Neural progenitor cell (in vitro differentiated cells): ENCODE data around the gene LRRC15.

Experiments used
- EZH2phosphoT487 ChIP-seq: fragments of 200-600 bp; sonication (generic); IDR thresholded peaks from 2 replicates; pipeline ENCODE4 v1.6.1; 2017; ENCODE audit warnings: antibody characterized with exemption
- TF ChIP-seq, protein P1 (sequence below): fragments of 200-600 bp; sonication (generic); IDR thresholded peaks from 2 replicates; pipeline ENCODE4 v1.5.1; 2017; ENCODE audit warnings: antibody characterized with exemption, mild to moderate bottlenecking

GRCh38 chr3:194386648-194387047, 17.1 kb upstream of the LRRC15 start:
- TF ChIP-seq, protein P1, sequence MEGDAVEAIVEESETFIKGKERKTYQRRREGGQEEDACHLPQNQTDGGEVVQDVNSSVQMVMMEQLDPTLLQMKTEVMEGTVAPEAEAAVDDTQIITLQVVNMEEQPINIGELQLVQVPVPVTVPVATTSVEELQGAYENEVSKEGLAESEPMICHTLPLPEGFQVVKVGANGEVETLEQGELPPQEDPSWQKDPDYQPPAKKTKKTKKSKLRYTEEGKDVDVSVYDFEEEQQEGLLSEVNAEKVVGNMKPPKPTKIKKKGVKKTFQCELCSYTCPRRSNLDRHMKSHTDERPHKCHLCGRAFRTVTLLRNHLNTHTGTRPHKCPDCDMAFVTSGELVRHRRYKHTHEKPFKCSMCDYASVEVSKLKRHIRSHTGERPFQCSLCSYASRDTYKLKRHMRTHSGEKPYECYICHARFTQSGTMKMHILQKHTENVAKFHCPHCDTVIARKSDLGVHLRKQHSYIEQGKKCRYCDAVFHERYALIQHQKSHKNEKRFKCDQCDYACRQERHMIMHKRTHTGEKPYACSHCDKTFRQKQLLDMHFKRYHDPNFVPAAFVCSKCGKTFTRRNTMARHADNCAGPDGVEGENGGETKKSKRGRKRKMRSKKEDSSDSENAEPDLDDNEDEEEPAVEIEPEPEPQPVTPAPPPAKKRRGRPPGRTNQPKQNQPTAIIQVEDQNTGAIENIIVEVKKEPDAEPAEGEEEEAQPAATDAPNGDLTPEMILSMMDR, result no peak
- TF ChIP-seq EZH2phosphoT487, result no peak
